IPS-NIHi11 (cell line): ENCODE results near the gene ZMIZ1.
A peak's percentile ranks its signal among the peaks of the same experiment; 100 is the strongest.

Experiments used
- DNase-seq: peaks from one replicate; pipeline ENCODE4 v3.0.0; 2012; ENCODE audit warnings: mixed read lengths, low spot score

Gene ZMIZ1

GRCh38 chr10:79119306-79119705, 50.5 kb downstream of the ZMIZ1 start:
- DNase-seq = no peak

- no peak for DNase-seq
Measured at GRCh38 chr10:79123547-79123963, 54.8 kb downstream of the ZMIZ1 start.

- no peak for DNase-seq
Measured at GRCh38 chr10:79124066-79124465, 55.3 kb downstream of the ZMIZ1 start.

- no peak for DNase-seq
Measured at GRCh38 chr10:79125092-79125491, 56.3 kb downstream of the ZMIZ1 start.

- no peak for DNase-seq
Measured at GRCh38 chr10:79126351-79127080, 57.8 kb downstream of the ZMIZ1 start.

- peak; percentile 63 for DNase-seq
Measured at GRCh38 chr10:79127151-79127961, 58.6 kb downstream of the ZMIZ1 start.

- DNase-seq = no peak
Measured at GRCh38 chr10:79128241-79128922, 59.6 kb downstream of the ZMIZ1 start.

GRCh38 chr10:79128923-79129305, 60.1 kb downstream of the ZMIZ1 start:
- DNase-seq = no peak

- DNase-seq = peak; percentile 89
Measured at GRCh38 chr10:79129361-79129997, 60.7 kb downstream of the ZMIZ1 start.

GRCh38 chr10:79130255-79130654, 61.5 kb downstream of the ZMIZ1 start:
- no peak for DNase-seq

- DNase-seq = peak; percentile 56
Measured at GRCh38 chr10:79130846-79131245, 62.1 kb downstream of the ZMIZ1 start.

- no peak for DNase-seq
Measured at GRCh38 chr10:79131836-79132631, 63.3 kb downstream of the ZMIZ1 start.

GRCh38 chr10:79132681-79133381, 64.1 kb downstream of the ZMIZ1 start:
- no peak for DNase-seq

- no peak for DNase-seq
Measured at GRCh38 chr10:79133416-79133815, 64.7 kb downstream of the ZMIZ1 start.

- no peak for DNase-seq
Measured at GRCh38 chr10:79135790-79136189, 67.0 kb downstream of the ZMIZ1 start.

GRCh38 chr10:79136236-79137005, 67.7 kb downstream of the ZMIZ1 start:
- DNase-seq = no peak

- DNase-seq = no peak
Measured at GRCh38 chr10:79137300-79137756, 68.6 kb downstream of the ZMIZ1 start.

GRCh38 chr10:79137826-79138225, 69.1 kb downstream of the ZMIZ1 start:
- DNase-seq = peak; percentile 41

- DNase-seq = no peak
Measured at GRCh38 chr10:79138449-79139123, 69.8 kb downstream of the ZMIZ1 start.
